ENCODE measurements around the gene KCNJ6.

GRCh38 chr21:37677006-37677405 is 239.3 kb downstream of the KCNJ6 start:
- TF ChIP-seq CTCF (IDR thresholded peaks at IDR 0.05) (no peak), POLR2AphosphoS5 (IDR thresholded peaks at IDR 0.05; ENCODE audit: low read depth, low read length) (no peak)
